HG02938 (cell line): Measurements from ENCODE around the gene FAM131C.
"Not testable (repeated sequence)": the region's sequence is repeated elsewhere in the genome, so short reads cannot be mapped to it uniquely, and the experiment has no call there.

ENCODE experiments used
- ATAC-seq: cut with Tn5 transposase; IDR thresholded peaks from one replicate; pipeline ENCODE4 v1.9.1; 2021; ENCODE audit warnings: mild to moderate bottlenecking, moderate library complexity; ENCODE audit not compliant: unreplicated experiment

Gene FAM131C

DNA sequence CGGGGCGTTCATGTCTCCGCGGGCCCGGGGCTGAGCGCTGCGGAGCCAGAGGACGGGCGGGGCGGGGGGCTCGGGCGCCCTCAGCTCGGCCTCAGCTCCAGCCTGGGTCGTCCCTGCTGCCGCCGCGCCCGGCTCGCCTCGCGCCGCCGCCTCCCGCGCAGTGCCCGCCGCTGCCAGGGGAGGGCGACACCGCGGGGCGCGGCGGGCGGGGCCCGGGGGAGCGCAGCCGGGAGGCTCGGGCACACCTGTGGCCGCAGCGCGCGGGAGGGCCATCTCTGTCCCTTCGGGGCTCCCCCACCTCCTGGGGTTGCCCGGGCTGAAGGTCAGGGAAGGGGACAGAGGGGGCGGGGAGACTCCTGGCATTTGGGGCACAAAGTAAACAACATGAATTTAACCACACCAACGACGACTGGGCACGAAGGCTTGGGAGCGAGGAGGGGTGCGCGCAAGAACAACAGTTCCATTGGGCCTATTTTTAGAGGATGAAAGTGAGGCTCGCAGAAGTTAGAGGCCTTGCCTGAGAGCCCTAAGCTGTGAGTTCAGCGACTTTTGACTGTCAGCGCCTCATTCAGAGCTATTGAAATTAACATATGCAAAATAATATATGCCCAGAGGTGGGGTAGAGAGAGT is at the start of gene FAM131C:
TSS of gene FAM131C (minus strand) at position 162 of the 630 bp plus-strand sequence. CDS start 209 bp downstream, outside the sequence.
- ATAC-seq: no peak

DNA sequence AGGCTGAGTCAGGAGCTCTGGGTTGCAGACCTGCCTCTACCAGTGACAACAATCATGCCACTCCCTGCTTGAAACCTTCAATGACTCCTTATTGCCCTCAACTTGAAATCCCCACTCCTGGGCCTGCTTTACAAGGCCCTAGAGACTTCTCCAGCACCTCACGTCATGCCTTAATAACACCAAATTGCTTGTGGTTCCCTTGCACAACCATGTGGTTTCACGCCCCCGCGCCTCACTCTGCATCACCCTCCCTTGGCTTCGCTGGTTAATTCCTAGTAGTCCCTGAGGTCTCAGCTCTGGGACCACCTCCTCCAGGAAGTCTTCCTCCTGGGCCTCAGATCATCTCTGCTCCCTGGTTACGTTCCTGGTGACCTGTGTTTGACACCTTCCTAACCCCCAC is 49.5 kb upstream of the FAM131C start:
- no peak for ATAC-seq

DNA sequence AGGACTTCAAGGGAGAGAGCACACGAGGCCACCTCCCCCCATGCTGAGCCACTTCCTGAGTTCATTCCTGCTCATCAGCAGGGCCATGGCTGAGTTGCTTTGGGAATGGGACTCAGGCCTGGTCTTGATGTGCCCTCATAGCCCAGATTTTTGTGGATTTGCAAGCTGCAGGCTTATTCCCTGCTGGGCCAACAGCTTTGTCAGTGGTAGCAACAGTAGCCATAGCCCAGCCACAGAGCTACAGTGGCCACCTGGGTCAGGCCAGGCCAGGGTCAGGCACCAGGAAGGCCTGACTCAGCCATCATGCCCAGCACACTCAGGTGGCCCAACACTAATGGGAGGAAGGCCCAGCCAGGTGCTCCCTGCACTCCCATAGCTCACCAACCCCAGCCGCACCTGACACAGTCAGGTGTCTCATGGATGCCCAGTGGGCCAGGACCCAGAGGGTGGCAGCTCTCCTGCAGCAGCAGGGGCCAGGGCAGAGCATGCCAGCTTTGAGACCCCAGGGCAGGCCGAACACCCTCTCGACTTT is 49.0 kb upstream of the FAM131C start:
- ATAC-seq: no peak

- no peak for ATAC-seq
These were observed 47.5 kb upstream of the FAM131C start for GRCh38 chr1:16120940-16121410.

- ATAC-seq: no peak
These were observed 47.0 kb upstream of the FAM131C start for GRCh38 chr1:16120407-16120806.

DNA sequence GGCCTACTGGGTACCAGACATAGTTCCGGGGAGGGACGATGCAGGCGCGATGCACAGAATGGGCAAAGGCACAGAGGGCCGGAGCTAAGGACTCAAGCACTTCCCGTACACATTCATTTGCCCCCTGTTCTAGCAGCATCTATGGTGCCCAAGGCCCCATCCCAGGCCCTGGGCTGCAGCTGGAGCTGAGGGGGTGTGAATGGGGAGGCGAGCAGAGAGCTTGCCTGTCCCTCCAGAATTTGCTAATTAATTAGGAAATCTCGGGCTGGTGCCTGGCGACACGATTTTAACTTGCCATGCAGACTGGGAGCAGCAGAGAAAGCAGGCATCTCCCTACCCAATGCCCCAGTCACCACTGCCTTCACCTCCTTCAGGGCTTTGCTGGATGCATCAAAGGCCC is 46.5 kb upstream of the FAM131C start:
- ATAC-seq: no peak

DNA sequence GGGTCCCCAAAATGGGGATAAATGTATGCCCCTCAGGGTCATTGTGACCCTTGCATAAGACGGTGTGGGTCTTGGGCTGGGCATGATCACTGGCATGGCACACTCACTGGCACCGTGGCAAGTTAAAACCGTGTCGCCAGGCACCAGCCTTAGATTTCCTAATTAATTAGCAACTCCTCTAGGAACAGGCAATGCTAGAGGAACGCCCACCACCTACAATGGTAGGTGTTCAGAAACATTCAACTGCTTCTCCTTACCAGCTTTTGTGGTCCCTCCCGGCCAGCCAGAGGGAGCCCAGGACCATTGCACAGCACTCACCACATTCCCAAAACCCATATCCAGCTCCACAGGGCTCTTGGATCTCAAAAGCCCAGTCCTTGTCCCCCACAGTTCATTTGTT is 46.1 kb upstream of the FAM131C start:
- no peak for ATAC-seq

- no peak for ATAC-seq
These were observed 45.3 kb upstream of the FAM131C start for GRCh38 chr1:16118706-16119105.

- ATAC-seq: no peak
These were observed 44.5 kb upstream of the FAM131C start for GRCh38 chr1:16117936-16118335.

GRCh38 chr1:16117369-16117768 is 43.9 kb upstream of the FAM131C start:
- ATAC-seq: no peak

- no peak for ATAC-seq
These were observed 43.2 kb upstream of the FAM131C start for GRCh38 chr1:16116625-16117024.

- ATAC-seq: no peak
These were observed 42.6 kb upstream of the FAM131C start for GRCh38 chr1:16116002-16116401.

- ATAC-seq: no peak
These were observed 42.1 kb upstream of the FAM131C start for GRCh38 chr1:16115468-16115983.

DNA sequence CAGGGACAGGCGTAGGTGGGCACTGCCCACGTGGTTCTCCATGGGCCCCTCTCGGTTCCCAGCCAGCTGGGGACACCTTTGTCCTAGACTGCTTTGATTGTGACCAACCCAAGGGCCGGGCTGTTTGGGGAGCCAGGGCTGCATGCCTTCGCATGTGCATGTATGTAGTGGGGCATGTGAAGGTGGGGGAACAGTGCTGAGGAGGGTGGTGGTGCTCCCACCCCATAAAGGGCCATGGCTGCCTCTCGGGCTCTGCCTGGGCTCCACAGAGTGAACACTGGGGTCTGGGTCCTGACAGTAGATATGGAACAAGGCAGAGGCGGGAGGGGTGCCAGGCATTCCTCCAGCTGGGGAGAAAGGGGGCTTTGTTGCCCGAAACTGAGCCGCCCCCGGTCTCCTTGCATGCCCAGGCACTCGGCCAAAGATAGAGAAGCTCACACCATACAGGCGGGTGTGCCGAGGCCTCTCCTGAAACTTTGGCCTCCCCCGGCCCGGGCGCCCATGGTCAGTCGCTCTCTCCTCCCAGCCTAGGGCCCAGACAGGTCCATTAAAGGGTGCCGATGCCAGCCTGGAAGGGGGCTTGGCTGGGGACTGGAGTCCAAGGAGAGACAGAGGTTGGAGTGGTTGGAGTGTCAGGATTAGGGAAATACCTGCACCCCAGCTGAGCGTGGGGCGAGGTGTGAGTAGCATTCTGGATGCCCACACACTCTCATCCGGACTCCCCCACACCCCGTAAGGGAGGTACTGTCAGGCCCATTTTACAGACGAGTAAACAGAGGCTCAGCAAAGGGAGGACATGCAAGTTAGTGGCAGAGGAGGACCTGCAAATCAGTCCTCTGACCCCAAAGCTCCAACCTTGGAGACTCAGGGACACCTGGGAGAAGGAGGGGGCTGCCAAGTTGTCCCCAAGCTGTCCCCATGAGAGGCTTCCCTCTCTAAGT is 41.3 kb upstream of the FAM131C start:
- no peak for ATAC-seq

- no peak for ATAC-seq
These were observed 39.4 kb upstream of the FAM131C start for GRCh38 chr1:16112596-16113555.

DNA sequence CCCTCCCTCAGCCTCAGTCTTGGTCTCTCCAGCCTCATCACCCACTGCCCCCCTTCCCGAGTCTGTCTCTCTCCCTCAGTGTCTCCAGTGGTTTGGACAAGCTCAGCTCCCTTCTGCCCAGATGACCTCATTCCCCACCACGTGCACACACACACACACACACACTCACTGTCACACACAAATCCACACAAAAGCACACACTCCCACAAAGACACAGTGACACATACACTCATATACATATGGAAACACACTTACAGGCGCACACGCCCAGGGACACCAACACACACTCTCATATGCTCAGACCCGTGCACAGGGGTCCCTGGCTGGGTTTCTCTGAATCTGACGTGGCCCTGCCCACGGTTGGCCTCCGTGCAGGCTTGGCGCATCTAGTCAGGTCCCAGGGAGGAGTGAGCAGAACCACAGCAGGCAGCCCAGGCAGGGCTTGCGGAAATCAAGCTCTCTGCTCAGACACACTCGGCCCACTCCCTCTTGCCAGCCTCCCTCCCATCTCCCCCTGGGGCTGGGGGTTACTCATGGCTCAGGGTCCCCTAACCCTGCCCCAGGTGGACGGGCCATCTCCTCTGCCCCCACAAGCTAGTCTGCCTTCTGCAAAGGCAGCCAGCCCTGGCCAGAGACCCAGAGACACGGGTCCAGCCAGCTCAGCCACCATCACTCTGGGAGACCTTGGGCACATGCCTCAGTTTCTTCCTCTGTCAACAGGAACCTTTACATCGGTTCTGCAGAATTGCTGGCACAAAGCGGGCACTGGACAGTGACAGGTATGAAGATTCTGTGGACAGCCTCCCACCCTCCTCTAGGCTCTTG is 38.5 kb upstream of the FAM131C start:
- no peak for ATAC-seq

GRCh38 chr1:16110884-16111283 is 37.4 kb upstream of the FAM131C start:
- ATAC-seq: no peak

DNA sequence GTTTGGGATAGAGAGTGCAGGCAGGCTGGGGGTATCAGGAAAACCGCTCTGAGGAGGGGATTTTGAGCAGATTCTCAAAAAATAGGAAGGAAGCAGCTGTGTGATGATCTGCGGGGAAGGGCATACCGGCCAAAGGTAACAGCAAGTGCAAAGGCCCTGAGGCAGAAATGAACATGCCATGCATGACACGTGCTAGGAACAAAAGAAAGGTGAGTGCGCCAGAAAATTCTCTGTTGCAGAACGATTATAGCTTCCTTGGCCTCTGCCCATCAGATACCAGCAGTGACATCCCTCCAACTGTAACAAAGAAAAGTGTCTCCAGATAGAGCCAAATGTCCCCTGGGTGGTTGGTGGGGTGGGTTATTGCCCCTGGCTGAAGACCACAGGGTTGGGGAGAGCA is 37.0 kb upstream of the FAM131C start:
- no peak for ATAC-seq

DNA sequence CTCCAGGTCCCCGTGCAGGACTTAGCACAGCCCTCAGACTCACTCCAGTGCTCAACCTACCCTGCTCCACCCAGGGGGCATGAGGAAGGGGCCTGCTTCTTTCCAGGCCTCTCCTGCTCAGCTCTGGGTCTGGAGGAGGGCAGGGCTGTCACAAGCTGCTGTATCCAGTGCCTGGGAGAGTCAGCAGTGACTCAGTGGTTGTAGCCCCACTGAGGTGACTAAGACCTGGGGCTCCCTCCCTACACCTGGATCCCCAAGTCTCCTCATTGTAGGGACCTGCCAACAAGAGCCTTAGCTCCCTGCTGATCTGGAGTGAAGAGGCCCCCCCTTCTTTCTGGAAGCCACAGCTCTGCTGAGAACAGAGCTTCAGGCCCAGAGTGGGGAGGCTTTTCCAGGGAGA is 36.1 kb upstream of the FAM131C start:
- ATAC-seq: no peak

GRCh38 chr1:16107039-16107438 is 33.6 kb upstream of the FAM131C start:
- ATAC-seq: not testable (repeated sequence)
